HG03108 (cell line): ENCODE measurements around the gene ZNF414.
"Not testable (repeated sequence)": the region's sequence is repeated elsewhere in the genome, so short reads cannot be mapped to it uniquely, and the experiment has no call there.

Source experiments
- ATAC-seq: cut with Tn5 transposase; IDR thresholded peaks from one replicate; pipeline ENCODE4 v1.9.1; 2021; ENCODE audit warnings: moderate library complexity; ENCODE audit not compliant: unreplicated experiment

Gene ZNF414

GRCh38 chr19:8518536-8518935 is 4.6 kb upstream of the ZNF414 start:
- no peak for ATAC-seq

- no peak for ATAC-seq
Measured at GRCh38 chr19:8517551-8518442, 3.8 kb upstream of the ZNF414 start.

- no peak for ATAC-seq
Measured at GRCh38 chr19:8515317-8515716, 1.4 kb upstream of the ZNF414 start.

GRCh38 chr19:8514505-8515009 is 590 bp upstream of the ZNF414 start:
- not testable (repeated sequence) for ATAC-seq

- ATAC-seq: no peak
Measured at GRCh38 chr19:8513036-8513686, 806 bp downstream of the ZNF414 start.

GRCh38 chr19:8512115-8512967 is 1.6 kb downstream of the ZNF414 start:
- no peak for ATAC-seq

GRCh38 chr19:8511573-8512101 is 2.3 kb downstream of the ZNF414 start:
- no peak for ATAC-seq

- no peak for ATAC-seq
Measured at GRCh38 chr19:8510589-8511115, 3.3 kb downstream of the ZNF414 start.

GRCh38 chr19:8506402-8506957 is 7.5 kb downstream of the ZNF414 start:
- ATAC-seq: no peak

GRCh38 chr19:8505680-8506401 is 8.1 kb downstream of the ZNF414 start:
- ATAC-seq: peak; percentile 50

GRCh38 chr19:8504919-8505318 is 9.0 kb downstream of the ZNF414 start:
- ATAC-seq: no peak

GRCh38 chr19:8504171-8504570 is 9.8 kb downstream of the ZNF414 start:
- no peak for ATAC-seq

GRCh38 chr19:8503510-8503909 is 10.5 kb downstream of the ZNF414 start:
- no peak for ATAC-seq

- ATAC-seq: no peak
Measured at GRCh38 chr19:8501981-8502380, 12.0 kb downstream of the ZNF414 start.

- ATAC-seq: no peak
Measured at GRCh38 chr19:8501516-8501915, 12.5 kb downstream of the ZNF414 start.

- ATAC-seq: no peak
Measured at GRCh38 chr19:8500158-8500557, 13.8 kb downstream of the ZNF414 start.

GRCh38 chr19:8499048-8499833 is 14.7 kb downstream of the ZNF414 start:
- ATAC-seq: no peak

GRCh38 chr19:8498295-8498694 is 15.7 kb downstream of the ZNF414 start:
- no peak for ATAC-seq

- no peak for ATAC-seq
Measured at GRCh38 chr19:8494158-8494557, 19.8 kb downstream of the ZNF414 start.
